ENCODE results near the gene RNF115.
"Not testable (repeated sequence)": the region's sequence is repeated elsewhere in the genome, so short reads cannot be mapped to it uniquely, and the experiment has no call there.

The RNF115 gene

DNA sequence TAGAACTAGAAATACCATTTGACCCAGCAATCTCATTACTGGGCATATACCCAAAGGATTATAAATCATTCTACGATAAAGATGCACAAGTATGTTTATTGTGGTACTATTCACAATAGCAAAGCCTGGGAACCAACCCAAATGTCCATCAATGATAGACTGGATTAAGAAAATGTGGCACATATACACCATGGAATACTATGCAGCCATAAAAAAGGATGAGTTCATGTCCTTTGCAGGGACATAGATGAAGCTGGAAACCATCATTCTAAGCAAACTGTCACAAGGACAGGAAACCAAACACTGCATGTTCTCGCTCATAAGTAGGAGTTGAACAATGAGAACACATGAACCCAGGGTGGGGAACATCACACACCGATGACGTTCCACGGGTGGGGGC, 97.7 kb downstream of the RNF115 start:
- not testable (repeated sequence) for H4K12ac ChIP-seq (ENCODE audit: low read depth, low read length); H2AFZ ChIP-seq (ENCODE audit: insufficient read depth, low read length, poor library complexity); H3K27ac ChIP-seq (ENCODE audit: low read depth, low read length); H4K91ac ChIP-seq (ENCODE audit: low read depth, low read length); H3K4ac ChIP-seq (ENCODE audit: low read depth, low read length); H3K23ac ChIP-seq (ENCODE audit: low read length); H4K8ac ChIP-seq (ENCODE audit: low read depth, low read length); H2AK5ac ChIP-seq (ENCODE audit: low read length); DNase-seq; H3K79me2 ChIP-seq (ENCODE audit: control insufficient read depth, insufficient read depth, low read length, poor library complexity); H2BK5ac ChIP-seq (ENCODE audit: low read depth, low read length, poor library complexity); H2BK12ac ChIP-seq (ENCODE audit: low read length); H3K4me1 ChIP-seq (ENCODE audit: control insufficient read depth in 1 of 2, insufficient read depth in 2 of 2, low read length in 2 of 2); H3K9me3 ChIP-seq (ENCODE audit: insufficient read depth, low read depth, low read length); H3K4me3 ChIP-seq (ENCODE audit: low read depth, low read length); H3K36me3 ChIP-seq (ENCODE audit: control insufficient read depth in 1 of 2, insufficient read depth in 2 of 2, low read length in 2 of 2); H3K14ac ChIP-seq (ENCODE audit: low read length); H3K79me1 ChIP-seq (ENCODE audit: low read length); H3K27me3 ChIP-seq (ENCODE audit: insufficient read depth, low read length); H3K4me2 ChIP-seq (ENCODE audit: low read length); H3K9ac ChIP-seq (ENCODE audit: low read length); H3K18ac ChIP-seq (ENCODE audit: low read length); H2BK120ac ChIP-seq (ENCODE audit: insufficient read depth, low read length, poor library complexity)
- WGBS (ENCODE audit: extremely low coverage, insufficient coverage, insufficient read length), result no CpG with 5 or more reads among the region's 5 CpGs

DNA sequence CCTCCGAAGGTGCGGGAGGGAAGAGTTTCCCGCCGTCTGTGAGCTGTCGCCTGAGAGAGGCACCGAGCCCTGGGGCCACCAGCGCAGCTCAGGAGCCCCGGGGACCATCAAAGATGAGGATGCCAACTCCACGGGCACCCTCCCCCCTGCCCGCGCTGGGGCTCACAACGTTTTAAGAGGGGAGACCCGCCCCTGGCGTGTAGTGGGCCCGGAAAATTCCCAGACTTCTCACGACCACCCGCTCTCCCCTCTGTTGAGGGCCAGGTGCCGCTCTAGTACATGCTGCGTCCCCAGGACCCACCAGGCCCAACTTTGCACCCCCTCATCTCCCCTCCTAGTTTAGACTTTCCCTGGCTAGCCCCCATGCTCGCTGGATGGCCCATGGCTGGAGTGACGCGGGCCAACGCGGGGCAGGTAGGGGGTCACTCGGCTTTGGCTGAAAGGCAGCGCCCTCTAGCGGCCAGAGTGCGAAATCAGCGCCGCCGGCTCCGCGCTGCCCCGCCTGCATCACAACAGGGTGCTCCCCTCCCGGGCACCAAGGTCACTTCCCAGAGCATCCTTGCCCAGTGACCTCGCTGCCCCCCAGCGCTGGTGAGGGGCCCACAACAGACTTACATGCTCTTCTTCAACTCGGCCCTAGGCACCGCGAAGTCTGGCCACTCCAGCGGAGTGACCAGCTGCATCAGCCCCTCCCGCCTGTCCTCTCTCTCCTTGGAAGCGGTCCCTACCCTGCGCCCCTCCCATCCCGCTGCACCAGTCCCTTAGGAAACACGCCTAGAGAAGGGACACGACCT, 102.8 kb downstream of the RNF115 start:
- Histone ChIP-seq H2AK5ac (ENCODE audit: low read length) (peak overlapping the region; percentile 72), H2BK120ac (ENCODE audit: insufficient read depth, low read length, poor library complexity) (peak overlapping the region; percentile 94), H3K4me1 (ENCODE audit: control insufficient read depth in 1 of 2, insufficient read depth in 2 of 2, low read length in 2 of 2) (peaks cover 16 to 25% of the 10 kb centered on the region in 2 experiments), H3K9me3 (ENCODE audit: insufficient read depth, low read depth, low read length) (no peaks in the 10 kb centered on the region), H4K12ac (ENCODE audit: low read depth, low read length) (peak overlapping the region; percentile 14), H2BK12ac (ENCODE audit: low read length) (peak overlapping the region; percentile 88), H4K8ac (ENCODE audit: low read depth, low read length) (peak overlapping the region; percentile 80), H3K79me1 (ENCODE audit: low read length) (peaks cover 24% of the 10 kb centered on the region), H3K9ac (ENCODE audit: low read length) (no peak overlapping the region), H3K18ac (ENCODE audit: low read length) (peak overlapping the region; percentile 42), H3K23ac (ENCODE audit: low read length) (no peak overlapping the region), H3K4me3 (ENCODE audit: low read depth, low read length) (no peak overlapping the region), H3K36me3 (ENCODE audit: control insufficient read depth in 1 of 2, insufficient read depth in 2 of 2, low read length in 2 of 2) (no peaks in the 10 kb centered on the region), H3K27ac (ENCODE audit: low read depth, low read length) (peak overlapping the region; percentile 9), H3K4ac (ENCODE audit: low read depth, low read length) (peak overlapping the region; percentile 31), H3K14ac (ENCODE audit: low read length) (peak overlapping the region; percentile 73), H4K91ac (ENCODE audit: low read depth, low read length) (peak overlapping the region; percentile 95), H2AFZ (ENCODE audit: insufficient read depth, low read length, poor library complexity) (peak overlapping the region; percentile 61), H3K27me3 (ENCODE audit: insufficient read depth, low read length) (no peaks in the 10 kb centered on the region), H3K79me2 (ENCODE audit: control insufficient read depth, insufficient read depth, low read length, poor library complexity) (peaks cover 5% of the 10 kb centered on the region), H3K4me2 (ENCODE audit: low read length) (peak overlapping the region; percentile 74), H2BK5ac (ENCODE audit: low read depth, low read length, poor library complexity) (peak overlapping the region; percentile 82)
- WGBS (ENCODE audit: extremely low coverage, insufficient coverage, insufficient read length), result no CpG with 5 or more reads among the region's 47 CpGs
- peak; percentile 68 to 91 for DNase-seq

- Histone ChIP-seq H3K18ac (ENCODE audit: low read length) (peak overlapping the region; percentile 42), H3K14ac (ENCODE audit: low read length) (peak overlapping the region; percentile 73), H2AK5ac (ENCODE audit: low read length) (peak overlapping the region; percentile 72), H3K27me3 (ENCODE audit: insufficient read depth, low read length) (no peaks in the 10 kb centered on the region), H3K9ac (ENCODE audit: low read length) (no peak overlapping the region), H3K79me2 (ENCODE audit: control insufficient read depth, insufficient read depth, low read length, poor library complexity) (peaks cover 5% of the 10 kb centered on the region), H3K27ac (ENCODE audit: low read depth, low read length) (peak overlapping the region; percentile 9), H3K4ac (ENCODE audit: low read depth, low read length) (no peak overlapping the region), H2AFZ (ENCODE audit: insufficient read depth, low read length, poor library complexity) (peak overlapping the region; percentile 61), H4K12ac (ENCODE audit: low read depth, low read length) (no peak overlapping the region), H3K23ac (ENCODE audit: low read length) (no peak overlapping the region), H2BK5ac (ENCODE audit: low read depth, low read length, poor library complexity) (peak overlapping the region; percentile 82), H3K4me3 (ENCODE audit: low read depth, low read length) (no peak overlapping the region), H3K79me1 (ENCODE audit: low read length) (peaks cover 29% of the 10 kb centered on the region), H3K4me2 (ENCODE audit: low read length) (peak overlapping the region; percentile 74), H4K91ac (ENCODE audit: low read depth, low read length) (peak overlapping the region; percentile 95), H4K8ac (ENCODE audit: low read depth, low read length) (peak overlapping the region; percentile 80), H3K9me3 (ENCODE audit: insufficient read depth, low read depth, low read length) (no peaks in the 10 kb centered on the region), H2BK120ac (ENCODE audit: insufficient read depth, low read length, poor library complexity) (peak overlapping the region; percentile 94), H2BK12ac (ENCODE audit: low read length) (peak overlapping the region; percentile 88), H3K4me1 (ENCODE audit: control insufficient read depth in 1 of 2, insufficient read depth in 2 of 2, low read length in 2 of 2) (peaks cover 19 to 31% of the 10 kb centered on the region in 2 experiments), H3K36me3 (ENCODE audit: control insufficient read depth in 1 of 2, insufficient read depth in 2 of 2, low read length in 2 of 2) (no peaks in the 10 kb centered on the region)
- no CpG with 5 or more reads among the region's 5 CpGs for WGBS (ENCODE audit: extremely low coverage, insufficient coverage, insufficient read length)
- DNase-seq, result peak; percentile 81 to 91
Observed at GRCh38 chr1:145720556-145720877, 103.4 kb downstream of the RNF115 start.

GRCh38 chr1:145719230-145720079, 104.4 kb downstream of the RNF115 start, which contains the start of gene CD160:
CD160 (plus strand) TSS chr1:145719499; CDS start chr1:145728328, 8,829 bp downstream.
- Histone ChIP-seq H3K27me3 (ENCODE audit: insufficient read depth, low read length) (no peaks in the 10 kb centered on the region), H3K4ac (ENCODE audit: low read depth, low read length) (peak within 1 kb of the TSS; percentile 48), H3K14ac (ENCODE audit: low read length) (peak within 1 kb of the TSS; percentile 86), H2BK12ac (ENCODE audit: low read length) (peak within 1 kb of the TSS; percentile 97), H3K9me3 (ENCODE audit: insufficient read depth, low read depth, low read length) (no peaks in the 10 kb centered on the region), H4K91ac (ENCODE audit: low read depth, low read length) (peak within 1 kb of the TSS; percentile 99), H3K27ac (ENCODE audit: low read depth, low read length) (peak within 1 kb of the TSS; percentile 6), H2AFZ (ENCODE audit: insufficient read depth, low read length, poor library complexity) (peak within 1 kb of the TSS; percentile 46), H3K36me3 (ENCODE audit: control insufficient read depth in 1 of 2, insufficient read depth in 2 of 2, low read length in 2 of 2) (no peaks in the 10 kb centered on the region), H3K4me2 (ENCODE audit: low read length) (no peak within 1 kb of the TSS), H2AK5ac (ENCODE audit: low read length) (peak within 1 kb of the TSS; percentile 99), H2BK5ac (ENCODE audit: low read depth, low read length, poor library complexity) (peak within 1 kb of the TSS; percentile 98), H3K4me1 (ENCODE audit: control insufficient read depth in 1 of 2, insufficient read depth in 2 of 2, low read length in 2 of 2) (peaks cover 21 to 35% of the 10 kb centered on the region in 2 experiments), H4K8ac (ENCODE audit: low read depth, low read length) (peak within 1 kb of the TSS; percentile 63), H3K79me2 (ENCODE audit: control insufficient read depth, insufficient read depth, low read length, poor library complexity) (peaks cover 6% of the 10 kb centered on the region), H3K18ac (ENCODE audit: low read length) (peak within 1 kb of the TSS; percentile 81), H2BK120ac (ENCODE audit: insufficient read depth, low read length, poor library complexity) (peak within 1 kb of the TSS; percentile 99), H4K12ac (ENCODE audit: low read depth, low read length) (no peak within 1 kb of the TSS), H3K4me3 (ENCODE audit: low read depth, low read length) (no peak within 1 kb of the TSS), H3K9ac (ENCODE audit: low read length) (no peak within 1 kb of the TSS), H3K79me1 (ENCODE audit: low read length) (peaks cover 36% of the 10 kb centered on the region), H3K23ac (ENCODE audit: low read length) (no peak within 1 kb of the TSS)
- no CpG with 5 or more reads among the region's 12 CpGs for WGBS (ENCODE audit: extremely low coverage, insufficient coverage, insufficient read length)
- peak in 1 of 2 donors; percentile 58 for DNase-seq

Data from trophoblast cell (in vitro differentiated cells and primary cell).